AG04449 (cell line): ENCODE results near the gene PRRC2B.
"Not testable (repeated sequence)": the region's sequence is repeated elsewhere in the genome, so short reads cannot be mapped to it uniquely, and the experiment has no call there.

Experiments
- CTCF ChIA-PET: fragments of 350-600 bp; formaldehyde crosslinking; extraction: SDS; loops from one replicate; lab custom pipeline; 2021; ENCODE audit warnings: antibody characterized with exemption; lab: Yijun Ruan, JAX
- POLR2A ChIA-PET: fragments of 400-600, 350-600 bp; formaldehyde crosslinking; extraction: SDS; loops from one replicate; lab custom pipeline; 2020; ENCODE audit warnings: antibody characterized with exemption, inconsistent platforms; lab: Yijun Ruan, JAX
- DNase-seq: peaks from one replicate; pipeline ENCODE4 v3.0.0-alpha.2; 2010; ENCODE audit warnings: low read depth, low spot score
- H3K4me3 ChIP-seq: 2 replicates; pipeline ENCODE4 v1.5.1; 2011; ENCODE audit warnings: low read depth, mild to moderate bottlenecking, control low read depth, low read length
- CTCF ChIP-seq: IDR thresholded peaks from one replicate; pipeline ENCODE4 v1.5.1; 2011; ENCODE audit warnings: mild to moderate bottlenecking, moderate library complexity, low read length, control low read depth, inconsistent platforms; ENCODE audit not compliant: insufficient read depth; ENCODE audit errors: missing control alignments

Gene PRRC2B

GRCh38 chr9:131503626-131504465 lies 110.0 kb downstream of the PRRC2B start:
- ChIA-PET POLR2A (interaction anchor here (1.3 kb wide), 1 partner anchor 88 kb away, joined by 4 read pairs; no protein-coding TSS in a partner anchor), CTCF (interaction anchor here (0.6 to 2.0 kb wide), 6 partner anchors 10 to 243 kb away, joined by 3 to 7 read pairs (median 3); partner anchors contain the start of gene RAPGEF1)

GRCh38 chr9:131505012-131505411 lies 111.1 kb downstream of the PRRC2B start:
- TF ChIP-seq CTCF, result no peak
- ChIA-PET POLR2A (no interaction called here), CTCF (interaction anchor here (0.9 kb wide), 1 partner anchor 236 kb away, joined by 4 read pairs; no protein-coding TSS in a partner anchor)
- H3K4me3 ChIP-seq, result no peak overlapping the region
- no peak for DNase-seq

More at GRCh38 chr9:131503626-131504465, 110.0 kb downstream of the PRRC2B start:
- H3K4me3 ChIP-seq, result peak overlapping the region; percentile 87
- no peak for TF ChIP-seq CTCF
- no peak for DNase-seq

GRCh38 chr9:131511416-131511815 lies 117.5 kb downstream of the PRRC2B start:
- TF ChIP-seq CTCF, result no peak
- H3K4me3 ChIP-seq, result no peak overlapping the region
- DNase-seq, result no peak
- POLR2A ChIA-PET, result no interaction called here
- CTCF ChIA-PET, result interaction anchor here (1.0 to 1.1 kb wide), 2 partner anchors 31 to 229 kb away, joined by 3 read pairs; partner anchors contain the start of gene RAPGEF1

- H3K4me3 ChIP-seq, result no peak overlapping the region
- POLR2A ChIA-PET, result no interaction called here
- no peak for TF ChIP-seq CTCF
- no peak for DNase-seq
- CTCF ChIA-PET, result interaction anchor here (1.0 to 1.1 kb wide), 2 partner anchors 31 to 228 kb away, joined by 3 read pairs; partner anchors contain the start of gene RAPGEF1
These were observed 118.0 kb downstream of the PRRC2B start for GRCh38 chr9:131511880-131512279.

- no peak for TF ChIP-seq CTCF
- DNase-seq, result no peak
- H3K4me3 ChIP-seq, result no peak overlapping the region
- POLR2A ChIA-PET, result no interaction called here
- CTCF ChIA-PET, result interaction anchor here (0.7 to 1.0 kb wide), 2 partner anchors 10 to 227 kb away, joined by 3 read pairs; partner anchors contain the start of genes POMT1 and RAPGEF1
These were observed 119.3 kb downstream of the PRRC2B start for GRCh38 chr9:131513177-131513576.

- POLR2A ChIA-PET, CTCF ChIA-PET, H3K4me3 ChIP-seq, DNase-seq: not testable (repeated sequence)
These were observed 121.7 kb downstream of the PRRC2B start for GRCh38 chr9:131515559-131516031.
